Glutamatergic neuron (in vitro differentiated cells): ENCODE measurements around the gene SPDYA. TPM values are rescaled to one million over a fixed set of nuclear protein-coding genes. Genes with fewer than 3 reads are reported as not detected.

ENCODE experiments used
- DNase-seq: peaks from one replicate; pipeline ENCODE4 v3.0.0; 2022
- H3K27ac Mint-ChIP-seq: one replicate; pipeline ENCODE4 v1.8.0; 2020; ENCODE audit warnings: mild to moderate bottlenecking, mixed read lengths, inconsistent platforms; ENCODE audit not compliant: unreplicated experiment
- H3K27me3 Mint-ChIP-seq: one replicate; pipeline ENCODE4 v1.8.0; 2020; ENCODE audit warnings: mild to moderate bottlenecking, moderate library complexity, mixed read lengths, inconsistent platforms; ENCODE audit not compliant: unreplicated experiment
- H3K36me3 Mint-ChIP-seq: one replicate; pipeline ENCODE4 v1.8.0; 2020; ENCODE audit warnings: mild to moderate bottlenecking, mixed read lengths, inconsistent platforms; ENCODE audit not compliant: unreplicated experiment
- H3K4me1 Mint-ChIP-seq: one replicate; pipeline ENCODE4 v1.8.0; 2020; ENCODE audit warnings: mild to moderate bottlenecking, low read depth, mixed read lengths, inconsistent platforms; ENCODE audit not compliant: unreplicated experiment
- H3K4me3 Mint-ChIP-seq: one replicate; pipeline ENCODE4 v1.8.0; 2020; ENCODE audit warnings: mild to moderate bottlenecking, mixed read lengths, inconsistent platforms; ENCODE audit not compliant: unreplicated experiment
- H3K9me3 Mint-ChIP-seq: one replicate; pipeline ENCODE4 v1.8.0; 2020; ENCODE audit warnings: mild to moderate bottlenecking, moderate library complexity, mixed read lengths, inconsistent platforms; ENCODE audit not compliant: unreplicated experiment
- CTCF ChIP-seq: fragments of 200-600 bp; sonication (generic); IDR thresholded peaks from one replicate; pipeline ENCODE4 v1.5.0; 2021; ENCODE audit not compliant: partially characterized antibody, unreplicated experiment
- total RNA-seq: library from RNA; stranded (reverse); fragmentation: NEBNext Ultra II Directional; extraction: Animal tissue kit (Norgen Biotek cat#: 25700); gene quantifications from one replicate; pipeline ENCODE4 v1.2.1, GENCODE V29; 2021; ENCODE audit not compliant: unreplicated experiment

The SPDYA gene
- total RNA-seq, 1 donor from 2014 or later: 0.81 TPM

GRCh38 chr2:28868611-28869010, 58.0 kb downstream of the SPDYA start:
- Mint-ChIP-seq H3K27ac (no peak overlapping the region), H3K4me1 (peaks cover 7% of the 10 kb centered on the region), H3K36me3 (no peaks in the 10 kb centered on the region), H3K9me3 (no peaks in the 10 kb centered on the region), H3K4me3 (peak overlapping the region; percentile 78), H3K27me3 (peaks cover 4% of the 10 kb centered on the region)
- no peak for DNase-seq
- no peak for TF ChIP-seq CTCF

- no peaks in the 10 kb centered on the region for H3K9me3 Mint-ChIP-seq
- H3K27me3 Mint-ChIP-seq: peaks cover 4% of the 10 kb centered on the region
- peak overlapping the region; percentile 99 for H3K4me3 Mint-ChIP-seq
- DNase-seq: peak; percentile 29
- TF ChIP-seq CTCF: no peak
- peak overlapping the region; percentile 95 for H3K27ac Mint-ChIP-seq
- no peaks in the 10 kb centered on the region for H3K36me3 Mint-ChIP-seq
- peaks cover 7% of the 10 kb centered on the region for H3K4me1 Mint-ChIP-seq
These were observed 59.0 kb downstream of the SPDYA start for GRCh38 chr2:28869494-28870145.

GRCh38 chr2:28870146-28870891, 59.7 kb downstream of the SPDYA start, which contains the start of gene TRMT61B:
TSS of gene TRMT61B (minus strand) at chr2:28870309. CDS start at chr2:28870277, 32 bp downstream.
- Mint-ChIP-seq H3K4me1 (peaks cover 7% of the 10 kb centered on the region), H3K9me3 (no peaks in the 10 kb centered on the region), H3K27ac (peak within 1 kb of the TSS; percentile 95), H3K36me3 (no peaks in the 10 kb centered on the region), H3K4me3 (peak within 1 kb of the TSS; percentile 99), H3K27me3 (peaks cover 4% of the 10 kb centered on the region)
- DNase-seq: peak; percentile 99
- no peak for TF ChIP-seq CTCF

GRCh38 chr2:28871620-28872019, 61.0 kb downstream of the SPDYA start:
- no peaks in the 10 kb centered on the region for H3K9me3 Mint-ChIP-seq
- TF ChIP-seq CTCF: no peak
- no peaks in the 10 kb centered on the region for H3K36me3 Mint-ChIP-seq
- H3K27ac Mint-ChIP-seq: no peak overlapping the region
- H3K4me1 Mint-ChIP-seq: peaks cover 7% of the 10 kb centered on the region
- no peak for DNase-seq
- H3K4me3 Mint-ChIP-seq: no peak overlapping the region
- peaks cover 11% of the 10 kb centered on the region for H3K27me3 Mint-ChIP-seq

- no peak for DNase-seq
- peaks cover 8% of the 10 kb centered on the region for H3K27me3 Mint-ChIP-seq
- H3K4me3 Mint-ChIP-seq: no peak overlapping the region
- no peak overlapping the region for H3K27ac Mint-ChIP-seq
- H3K9me3 Mint-ChIP-seq: no peaks in the 10 kb centered on the region
- H3K36me3 Mint-ChIP-seq: no peaks in the 10 kb centered on the region
- no peak for TF ChIP-seq CTCF
- H3K4me1 Mint-ChIP-seq: no peaks in the 10 kb centered on the region
These were observed 69.6 kb downstream of the SPDYA start for GRCh38 chr2:28880193-28880592.
